ENCODE measurements around the gene PEF1.

The PEF1 gene

GRCh38 chr1:31644560-31645273 is at the start of gene PEF1:
Gene PEF1, minus strand, starts transcription at chr1:31644876. Its CDS starts 12 bp downstream, at chr1:31644864.
- DNase-seq: peak; percentile 98

- DNase-seq: no peak
Observed at GRCh38 chr1:31693231-31693630, 48.6 kb upstream of the PEF1 start.

GRCh38 chr1:31691951-31692350 is 47.3 kb upstream of the PEF1 start:
- no peak for DNase-seq

GRCh38 chr1:31691446-31691845 is 46.8 kb upstream of the PEF1 start:
- DNase-seq: no peak

- DNase-seq: no peak
Observed at GRCh38 chr1:31690921-31691320, 46.2 kb upstream of the PEF1 start.

GRCh38 chr1:31689854-31690253 is 45.2 kb upstream of the PEF1 start:
- DNase-seq: peak; percentile 89

GRCh38 chr1:31689379-31689778 is 44.7 kb upstream of the PEF1 start:
- DNase-seq: no peak

- DNase-seq: no peak
Observed at GRCh38 chr1:31688233-31688918, 43.7 kb upstream of the PEF1 start.

GRCh38 chr1:31687601-31688000 is 42.9 kb upstream of the PEF1 start:
- DNase-seq: no peak

GRCh38 chr1:31685795-31686194 is 41.1 kb upstream of the PEF1 start:
- DNase-seq: no peak

- DNase-seq: no peak
Observed at GRCh38 chr1:31683997-31684396, 39.3 kb upstream of the PEF1 start.

GRCh38 chr1:31681415-31681814 is 36.7 kb upstream of the PEF1 start:
- no peak for DNase-seq

- no peak for DNase-seq
Observed at GRCh38 chr1:31679676-31680230, 35.1 kb upstream of the PEF1 start.

GRCh38 chr1:31679091-31679490 is 34.4 kb upstream of the PEF1 start:
- no peak for DNase-seq

GRCh38 chr1:31678681-31679080 is 34.0 kb upstream of the PEF1 start:
- no peak for DNase-seq

GRCh38 chr1:31677949-31678348 is 33.3 kb upstream of the PEF1 start:
- no peak for DNase-seq

GRCh38 chr1:31677401-31677800 is 32.7 kb upstream of the PEF1 start:
- DNase-seq: no peak

- DNase-seq: no peak
Observed at GRCh38 chr1:31675756-31676155, 31.1 kb upstream of the PEF1 start.

- DNase-seq: no peak
Observed at GRCh38 chr1:31675161-31675560, 30.5 kb upstream of the PEF1 start.

- peak; percentile 73 for DNase-seq
Observed at GRCh38 chr1:31674626-31675025, 29.9 kb upstream of the PEF1 start.

- DNase-seq: no peak
Observed at GRCh38 chr1:31673433-31673832, 28.8 kb upstream of the PEF1 start.

- no peak for DNase-seq
Observed at GRCh38 chr1:31672986-31673385, 28.3 kb upstream of the PEF1 start.

- no peak for DNase-seq
Observed at GRCh38 chr1:31671561-31672201, 27.0 kb upstream of the PEF1 start.

- DNase-seq: no peak
Observed at GRCh38 chr1:31671147-31671546, 26.5 kb upstream of the PEF1 start.
